Measurements from ENCODE around the gene SHC2.

DNA sequence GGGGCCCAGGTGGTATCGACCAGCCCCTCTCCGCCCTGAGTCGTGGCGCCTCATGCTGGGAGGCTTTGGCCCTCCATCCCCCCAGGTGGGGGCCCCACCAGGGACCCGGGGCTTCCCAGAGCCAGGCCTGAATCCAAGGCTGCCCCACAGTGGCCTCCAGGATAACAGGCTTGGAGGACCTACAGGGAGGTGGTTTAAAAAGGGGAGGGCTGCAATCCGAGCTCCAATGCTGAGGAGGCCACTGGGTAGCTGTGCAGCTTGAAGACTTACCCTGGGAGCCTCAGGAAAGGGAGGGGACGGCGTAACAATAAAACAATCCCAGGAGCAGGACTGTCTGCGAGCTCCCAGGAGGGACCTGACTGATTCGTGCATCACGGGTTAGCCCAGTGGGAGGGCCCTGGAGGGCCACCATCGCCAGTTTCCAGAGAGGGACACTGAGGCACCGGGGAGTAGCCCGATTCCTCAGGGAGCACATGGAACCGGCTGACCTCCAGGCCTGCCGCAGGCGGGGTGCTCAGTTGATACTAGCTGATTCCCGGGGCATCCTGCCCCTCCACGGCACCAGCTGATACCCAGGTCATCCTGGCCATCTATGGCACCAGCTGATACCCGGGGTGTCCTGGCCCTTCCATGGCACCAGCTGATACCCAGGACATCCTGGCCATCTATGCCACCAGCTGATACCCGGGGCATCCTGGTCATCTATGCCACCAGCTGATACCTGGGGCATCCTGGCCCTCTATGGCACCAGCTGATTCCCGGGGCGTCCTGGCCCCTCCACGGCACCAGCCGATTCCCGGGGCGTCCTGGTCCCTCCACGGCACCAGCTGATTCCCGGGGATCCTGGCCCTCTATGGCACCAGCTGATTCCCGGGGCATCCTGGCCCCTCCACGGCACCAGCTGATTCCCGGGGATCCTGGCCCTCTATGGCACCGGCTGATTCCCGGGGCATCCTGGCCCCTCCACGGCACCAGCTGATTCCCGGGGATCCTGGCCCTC is 48.2 kb downstream of the SHC2 start:
- no peak for TF ChIP-seq POLR2A (IDR thresholded peaks at IDR 0.05; ENCODE audit: low read depth, low read length)
- TF ChIP-seq POLR2AphosphoS5 (IDR thresholded peaks at IDR 0.05; ENCODE audit: low read depth, low read length), result no peak
- TF ChIP-seq TAF1 (IDR thresholded peaks at IDR 0.05; ENCODE audit: borderline replicate concordance, low read depth, low read length), result no peak

All from GM12892 (cell line).